Activated naive CD4-positive, alpha-beta T cell treated with anti-CD3 and anti-CD28 coated beads, Interleukin-2, amount 50 U/mL, for 72 hours (primary cell): ENCODE data around the gene SLC44A2. TPM values are rescaled to one million over a fixed set of nuclear protein-coding genes. Genes with fewer than 3 reads are reported as not detected.
A peak's percentile ranks its signal among the peaks of the same experiment; 100 is the strongest.

ENCODE experiments used
- ATAC-seq, 2 donors: fragments of 150-1000 bp; cut with Tn5 transposase; 2 replicates each; pipeline ENCODE4 v1.10.0; 2021; ENCODE audit warnings: mild to moderate bottlenecking in 2 of 2, moderate library complexity in 2 of 2
- DNase-seq, 2 donors: peaks; one replicate each; pipeline ENCODE4 v3.0.0; 2021 to 2022; ENCODE audit warnings: low spot score in 2 of 2
- H3K27ac Mint-ChIP-seq, 2 donors: one replicate each; pipeline ENCODE4 v1.8.0; 2022; ENCODE audit warnings: mild to moderate bottlenecking in 2 of 2, mixed read lengths in 2 of 2
- H3K36me3 Mint-ChIP-seq, 2 donors: one replicate each; pipeline ENCODE4 v1.8.0; 2022; ENCODE audit warnings: mixed read lengths in 2 of 2
- H3K9me3 Mint-ChIP-seq, 2 donors: one replicate each; pipeline ENCODE4 v1.8.0; 2022; ENCODE audit warnings: mixed read lengths in 2 of 2
- total RNA-seq, 2 donors: library from RNA; stranded (reverse); gene quantifications; one replicate each; pipeline ENCODE4 v1.2.3, GENCODE V29; 2022

SLC44A2 gene
- total RNA-seq, 2 donors from 2014 or later, result 81.3 to 92.0 TPM

GRCh38 chr19:10603873-10604459 lies 21.4 kb upstream of the SLC44A2 start:
- Mint-ChIP-seq H3K27ac (peak overlapping the region; percentile 99 to 100), H3K36me3 (peaks cover 21% of the 10 kb centered on the region in 2 donors), H3K9me3 (no peaks in the 10 kb centered on the region)
- ATAC-seq (peak; percentile 3 to 40), DNase-seq (peak in 1 of 2 donors; percentile 17)

GRCh38 chr19:10604460-10604980 lies 20.8 kb upstream of the SLC44A2 start:
- Mint-ChIP-seq H3K36me3 (peaks cover 21% of the 10 kb centered on the region in 2 donors), H3K9me3 (no peaks in the 10 kb centered on the region), H3K27ac (peak overlapping the region; percentile 99 to 100)
- peak in 1 of 2 donors; percentile 24 for DNase-seq
- ATAC-seq, result no peak

GRCh38 chr19:10611907-10612306 lies 13.4 kb upstream of the SLC44A2 start:
- H3K27ac Mint-ChIP-seq, result peak overlapping the region in 1 of 2 donors; percentile 14
- ATAC-seq, result no peak
- no peaks in the 10 kb centered on the region for H3K9me3 Mint-ChIP-seq

GRCh38 chr19:10612499-10613119 lies 12.7 kb upstream of the SLC44A2 start:
- H3K9me3 Mint-ChIP-seq, result no peaks in the 10 kb centered on the region

More at GRCh38 chr19:10611907-10612306, 13.4 kb upstream of the SLC44A2 start:
- no peak for DNase-seq
- H3K36me3 Mint-ChIP-seq, result peaks cover 0 to 5% of the 10 kb centered on the region in 2 donors

GRCh38 chr19:10615429-10616023 lies 9.8 kb upstream of the SLC44A2 start:
- no peaks in the 10 kb centered on the region for H3K9me3 Mint-ChIP-seq
- ATAC-seq (no peak), DNase-seq (no peak)
- H3K36me3 Mint-ChIP-seq, result peaks cover 0 to 5% of the 10 kb centered on the region in 2 donors
- peak overlapping the region; percentile 67 to 95 for H3K27ac Mint-ChIP-seq

More at GRCh38 chr19:10612499-10613119, 12.7 kb upstream of the SLC44A2 start:
- Mint-ChIP-seq H3K27ac (peak overlapping the region in 1 of 2 donors; percentile 38), H3K36me3 (peaks cover 0 to 5% of the 10 kb centered on the region in 2 donors)
- no peak for ATAC-seq
- no peak for DNase-seq

- Mint-ChIP-seq H3K9me3 (no peaks in the 10 kb centered on the region), H3K36me3 (peaks cover 0 to 5% of the 10 kb centered on the region in 2 donors), H3K27ac (peak overlapping the region; percentile 25 to 65)
- DNase-seq (no peak), ATAC-seq (no peak)
Observed at GRCh38 chr19:10617409-10618121, 7.8 kb upstream of the SLC44A2 start.

GRCh38 chr19:10618846-10619245 lies 6.5 kb upstream of the SLC44A2 start:
- Mint-ChIP-seq H3K36me3 (no peaks in the 10 kb centered on the region), H3K27ac (no peak overlapping the region), H3K9me3 (no peaks in the 10 kb centered on the region)
- ATAC-seq, result no peak
- no peak for DNase-seq

- DNase-seq (no peak), ATAC-seq (no peak)
- Mint-ChIP-seq H3K27ac (peak overlapping the region; percentile 76 to 77), H3K36me3 (no peaks in the 10 kb centered on the region), H3K9me3 (no peaks in the 10 kb centered on the region)
Observed at GRCh38 chr19:10620786-10621185, 4.6 kb upstream of the SLC44A2 start.

GRCh38 chr19:10621966-10622365 lies 3.4 kb upstream of the SLC44A2 start:
- H3K36me3 Mint-ChIP-seq, result no peaks in the 10 kb centered on the region
- no peak for ATAC-seq
- peak overlapping the region; percentile 75 to 87 for H3K27ac Mint-ChIP-seq
- DNase-seq, result no peak
- H3K9me3 Mint-ChIP-seq, result no peaks in the 10 kb centered on the region

- Mint-ChIP-seq H3K36me3 (no peaks in the 10 kb centered on the region), H3K9me3 (no peaks in the 10 kb centered on the region), H3K27ac (peak overlapping the region; percentile 60 to 63)
- DNase-seq (no peak), ATAC-seq (peak in 1 of 2 donors; percentile 52)
Observed at GRCh38 chr19:10624585-10624984, 768 bp upstream of the SLC44A2 start.

- ATAC-seq, result no peak
- Mint-ChIP-seq H3K36me3 (no peaks in the 10 kb centered on the region), H3K9me3 (no peaks in the 10 kb centered on the region), H3K27ac (peak overlapping the region in 1 of 2 donors; percentile 68)
- DNase-seq, result no peak
Observed at GRCh38 chr19:10625762-10626138, 397 bp downstream of the SLC44A2 start.

- no peaks in the 10 kb centered on the region for H3K9me3 Mint-ChIP-seq
- peak overlapping the region in 1 of 2 donors; percentile 36 for H3K27ac Mint-ChIP-seq
- DNase-seq, result no peak
- no peak for ATAC-seq
- peaks cover 6 to 18% of the 10 kb centered on the region in 2 donors for H3K36me3 Mint-ChIP-seq
Observed at GRCh38 chr19:10631874-10632273, 6.5 kb downstream of the SLC44A2 start.

GRCh38 chr19:10634430-10634829 lies 9.1 kb downstream of the SLC44A2 start:
- Mint-ChIP-seq H3K27ac (no peak overlapping the region), H3K36me3 (peaks cover 6 to 19% of the 10 kb centered on the region in 2 donors), H3K9me3 (no peaks in the 10 kb centered on the region)
- ATAC-seq (no peak), DNase-seq (no peak)

GRCh38 chr19:10634963-10635362 lies 9.6 kb downstream of the SLC44A2 start:
- DNase-seq, result no peak
- no peak for ATAC-seq
- H3K27ac Mint-ChIP-seq, result peak overlapping the region in 1 of 2 donors; percentile 84
- peaks cover 6 to 19% of the 10 kb centered on the region in 2 donors for H3K36me3 Mint-ChIP-seq
- no peaks in the 10 kb centered on the region for H3K9me3 Mint-ChIP-seq

GRCh38 chr19:10636304-10636972 lies 11.1 kb downstream of the SLC44A2 start:
- DNase-seq (no peak), ATAC-seq (no peak)
- Mint-ChIP-seq H3K9me3 (no peaks in the 10 kb centered on the region), H3K36me3 (peaks cover 6 to 19% of the 10 kb centered on the region in 2 donors), H3K27ac (peak overlapping the region in 1 of 2 donors; percentile 52)

- H3K27ac Mint-ChIP-seq, result peak overlapping the region; percentile 45 to 92
- no peak for DNase-seq
- no peak for ATAC-seq
- H3K36me3 Mint-ChIP-seq, result peaks cover 6 to 19% of the 10 kb centered on the region in 2 donors
- H3K9me3 Mint-ChIP-seq, result no peaks in the 10 kb centered on the region
Observed at GRCh38 chr19:10637894-10638293, 12.5 kb downstream of the SLC44A2 start.
